Neural cell (in vitro differentiated cells): ENCODE results near the gene NAA15. TPM values are rescaled to one million over a fixed set of nuclear protein-coding genes. Genes with fewer than 3 reads are reported as not detected.

Experiments used
- H2AFZ ChIP-seq: fragments of 200-600, 300-800 bp; sonication (generic), shearing (Covaris generic); 2 replicates; pipeline ENCODE4 v1.6.0; 2014; ENCODE audit warnings: low read depth, mild to moderate bottlenecking, antibody characterized with exemption, low read length, moderate library complexity
- H3F3A ChIP-seq: fragments of 200-600 bp; shearing (Covaris generic); 2 replicates; pipeline ENCODE4 v1.6.1; 2016; ENCODE audit warnings: mild to moderate bottlenecking, moderate library complexity, mixed read lengths, antibody characterized with exemption, low read length; ENCODE audit not compliant: insufficient read depth, poor library complexity, severe bottlenecking
- H3K27ac ChIP-seq: fragments of 200-600, 300-800 bp; sonication (generic), shearing (Covaris generic); 2 replicates; pipeline ENCODE4 v1.5.1; 2014; ENCODE audit warnings: mild to moderate bottlenecking, low read length, moderate library complexity
- H3K27me3 ChIP-seq: fragments of 300-800, 200-600 bp; sonication (generic), shearing (Covaris generic); 2 replicates; pipeline ENCODE4 v1.6.0; 2014; ENCODE audit warnings: mild to moderate bottlenecking, low read depth, low read length, moderate library complexity; ENCODE audit not compliant: insufficient read depth
- H3K36me3 ChIP-seq: fragments of 300-800, 200-600 bp; sonication (generic), shearing (Covaris generic); 2 replicates; pipeline ENCODE4 v1.5.1; 2014; ENCODE audit warnings: mild to moderate bottlenecking, antibody characterized with exemption, low read length, moderate library complexity; ENCODE audit not compliant: insufficient read depth
- H3K4me2 ChIP-seq: fragments of 300-800, 200-600 bp; sonication (generic), shearing (Covaris generic); 2 replicates; pipeline ENCODE4 v1.6.0; 2014; ENCODE audit warnings: mild to moderate bottlenecking, low read length
- H3K4me3 ChIP-seq: fragments of 300-800, 200-600 bp; sonication (generic), shearing (Covaris generic); 2 replicates; pipeline ENCODE4 v1.5.1; 2014; ENCODE audit warnings: mild to moderate bottlenecking, low read length, moderate library complexity
- H3K79me2 ChIP-seq: fragments of 200-600 bp; shearing (Covaris generic); replicated peaks from 2 replicates; pipeline ENCODE4 v1.6.0; 2014; ENCODE audit warnings: mild to moderate bottlenecking, low read length, moderate library complexity; ENCODE audit not compliant: insufficient read depth
- H3K9ac ChIP-seq: fragments of 300-800, 200-600 bp; sonication (generic), shearing (Covaris generic); 2 replicates; pipeline ENCODE4 v1.6.1; 2016; ENCODE audit warnings: mild to moderate bottlenecking, low read length, mixed read lengths
- H3K9me2 ChIP-seq: fragments of 200-600 bp; shearing (Covaris generic); 2 replicates; pipeline ENCODE4 v1.6.1; 2016; ENCODE audit warnings: mild to moderate bottlenecking, low read length, mixed read lengths; ENCODE audit not compliant: insufficient read depth
- H3K9me3 ChIP-seq: fragments of 200-600, 300-800 bp; sonication (generic), shearing (Covaris generic); 2 replicates; pipeline ENCODE4 v1.6.1; 2016; ENCODE audit warnings: mild to moderate bottlenecking, mixed run types, low read length, moderate library complexity, mixed read lengths
- H4K20me1 ChIP-seq: fragments of 200-600 bp; shearing (Covaris generic); 2 replicates; pipeline ENCODE4 v1.6.1; 2016; ENCODE audit warnings: mild to moderate bottlenecking, mixed run types; ENCODE audit not compliant: insufficient read depth
- EP300 ChIP-seq: fragments of 450-650 bp; conservative IDR thresholded peaks from 2 replicates; pipeline ENCODE4 v1.6.1; 2014; ENCODE audit warnings: antibody characterized with exemption, mild to moderate bottlenecking, moderate library complexity; ENCODE audit not compliant: poor library complexity, severe bottlenecking
- EZH2 ChIP-seq: fragments of 200-600, 300-800 bp; shearing (Covaris generic), sonication (generic); IDR thresholded peaks from 2 replicates; pipeline ENCODE4 v1.6.1; 2014; ENCODE audit warnings: antibody characterized with exemption, low read length, borderline replicate concordance, mild to moderate bottlenecking; ENCODE audit not compliant: insufficient read depth, poor library complexity, severe bottlenecking
- MXI1 ChIP-seq: fragments of 450-650 bp; conservative IDR thresholded peaks from 2 replicates; pipeline ENCODE4 v1.6.1; 2014; ENCODE audit warnings: antibody characterized with exemption, mild to moderate bottlenecking; ENCODE audit not compliant: poor library complexity, severe bottlenecking
- POLR2AphosphoS5 ChIP-seq: IDR thresholded peaks from 2 replicates; pipeline ENCODE4 v1.6.1; 2012
- RAD21 ChIP-seq: fragments of 450-650 bp; conservative IDR thresholded peaks from 2 replicates; pipeline ENCODE4 v1.6.1; 2014; ENCODE audit warnings: antibody characterized with exemption, mild to moderate bottlenecking, moderate library complexity
- SMC3 ChIP-seq: fragments of 450-650 bp; conservative IDR thresholded peaks from 2 replicates; pipeline ENCODE4 v1.6.1; 2014; ENCODE audit warnings: antibody characterized with exemption, mild to moderate bottlenecking, moderate library complexity; ENCODE audit not compliant: poor library complexity
- TAF1 ChIP-seq: IDR thresholded peaks from 2 replicates; pipeline ENCODE4 v1.6.1; 2012; ENCODE audit warnings: low read depth
- polyA plus RNA-seq: library from polyadenylated mRNA; depleted of rRNA; stranded (reverse); fragments of >200 nt; gene quantifications from 2 replicates; pipeline ENCODE4 v1.2.3, GENCODE V29; 2014
- TF ChIP-seq, protein P1 (sequence below): fragments of 450-650 bp; IDR thresholded peaks from 2 replicates; pipeline ENCODE4 v1.5.1; 2014; ENCODE audit warnings: antibody characterized with exemption, mild to moderate bottlenecking, moderate library complexity; ENCODE audit not compliant: poor library complexity, severe bottlenecking
- TF ChIP-seq, protein P2 (sequence below): IDR thresholded peaks from 2 replicates; pipeline ENCODE4 v1.6.1; 2012; ENCODE audit warnings: borderline replicate concordance

The NAA15 gene
- polyA plus RNA-seq, 1 donor from 2014 or later, result 12.5 TPM

DNA sequence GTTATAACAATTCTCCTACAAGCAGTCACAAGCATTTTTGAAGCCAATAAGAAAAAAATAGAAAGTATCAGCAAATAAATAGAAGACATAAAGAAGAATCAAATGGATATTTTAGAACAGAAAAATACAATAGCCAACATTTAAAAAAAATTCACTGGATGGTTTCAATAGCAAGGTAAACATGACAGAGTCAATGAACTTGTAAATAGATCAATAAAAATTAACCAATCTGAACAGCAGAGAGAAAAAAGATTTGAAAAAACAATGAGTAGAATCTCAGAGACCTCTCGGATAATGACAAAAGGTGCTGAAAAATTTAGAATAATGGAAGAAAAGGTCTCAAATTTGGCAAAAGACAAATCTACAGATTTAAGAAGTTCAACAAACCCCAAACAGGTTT is 119.3 kb downstream of the NAA15 start:
- Histone ChIP-seq H3K27ac (no peak overlapping the region), H3K9me2 (no peaks in the 10 kb centered on the region), H3K9ac (no peak overlapping the region), H3K36me3 (peaks cover 3% of the 10 kb centered on the region), H4K20me1 (no peaks in the 10 kb centered on the region), H3K79me2 (no peaks in the 10 kb centered on the region), H3K4me2 (no peak overlapping the region), H3K4me3 (no peak overlapping the region), H3K9me3 (no peaks in the 10 kb centered on the region), H3F3A (no peaks in the 10 kb centered on the region), H2AFZ (no peak overlapping the region), H3K27me3 (no peaks in the 10 kb centered on the region)
- TF ChIP-seq POLR2AphosphoS5, result no peak
- TF ChIP-seq, protein P1, sequence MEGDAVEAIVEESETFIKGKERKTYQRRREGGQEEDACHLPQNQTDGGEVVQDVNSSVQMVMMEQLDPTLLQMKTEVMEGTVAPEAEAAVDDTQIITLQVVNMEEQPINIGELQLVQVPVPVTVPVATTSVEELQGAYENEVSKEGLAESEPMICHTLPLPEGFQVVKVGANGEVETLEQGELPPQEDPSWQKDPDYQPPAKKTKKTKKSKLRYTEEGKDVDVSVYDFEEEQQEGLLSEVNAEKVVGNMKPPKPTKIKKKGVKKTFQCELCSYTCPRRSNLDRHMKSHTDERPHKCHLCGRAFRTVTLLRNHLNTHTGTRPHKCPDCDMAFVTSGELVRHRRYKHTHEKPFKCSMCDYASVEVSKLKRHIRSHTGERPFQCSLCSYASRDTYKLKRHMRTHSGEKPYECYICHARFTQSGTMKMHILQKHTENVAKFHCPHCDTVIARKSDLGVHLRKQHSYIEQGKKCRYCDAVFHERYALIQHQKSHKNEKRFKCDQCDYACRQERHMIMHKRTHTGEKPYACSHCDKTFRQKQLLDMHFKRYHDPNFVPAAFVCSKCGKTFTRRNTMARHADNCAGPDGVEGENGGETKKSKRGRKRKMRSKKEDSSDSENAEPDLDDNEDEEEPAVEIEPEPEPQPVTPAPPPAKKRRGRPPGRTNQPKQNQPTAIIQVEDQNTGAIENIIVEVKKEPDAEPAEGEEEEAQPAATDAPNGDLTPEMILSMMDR, result no peak
- no peak for TF ChIP-seq TAF1
- TF ChIP-seq, protein P2, sequence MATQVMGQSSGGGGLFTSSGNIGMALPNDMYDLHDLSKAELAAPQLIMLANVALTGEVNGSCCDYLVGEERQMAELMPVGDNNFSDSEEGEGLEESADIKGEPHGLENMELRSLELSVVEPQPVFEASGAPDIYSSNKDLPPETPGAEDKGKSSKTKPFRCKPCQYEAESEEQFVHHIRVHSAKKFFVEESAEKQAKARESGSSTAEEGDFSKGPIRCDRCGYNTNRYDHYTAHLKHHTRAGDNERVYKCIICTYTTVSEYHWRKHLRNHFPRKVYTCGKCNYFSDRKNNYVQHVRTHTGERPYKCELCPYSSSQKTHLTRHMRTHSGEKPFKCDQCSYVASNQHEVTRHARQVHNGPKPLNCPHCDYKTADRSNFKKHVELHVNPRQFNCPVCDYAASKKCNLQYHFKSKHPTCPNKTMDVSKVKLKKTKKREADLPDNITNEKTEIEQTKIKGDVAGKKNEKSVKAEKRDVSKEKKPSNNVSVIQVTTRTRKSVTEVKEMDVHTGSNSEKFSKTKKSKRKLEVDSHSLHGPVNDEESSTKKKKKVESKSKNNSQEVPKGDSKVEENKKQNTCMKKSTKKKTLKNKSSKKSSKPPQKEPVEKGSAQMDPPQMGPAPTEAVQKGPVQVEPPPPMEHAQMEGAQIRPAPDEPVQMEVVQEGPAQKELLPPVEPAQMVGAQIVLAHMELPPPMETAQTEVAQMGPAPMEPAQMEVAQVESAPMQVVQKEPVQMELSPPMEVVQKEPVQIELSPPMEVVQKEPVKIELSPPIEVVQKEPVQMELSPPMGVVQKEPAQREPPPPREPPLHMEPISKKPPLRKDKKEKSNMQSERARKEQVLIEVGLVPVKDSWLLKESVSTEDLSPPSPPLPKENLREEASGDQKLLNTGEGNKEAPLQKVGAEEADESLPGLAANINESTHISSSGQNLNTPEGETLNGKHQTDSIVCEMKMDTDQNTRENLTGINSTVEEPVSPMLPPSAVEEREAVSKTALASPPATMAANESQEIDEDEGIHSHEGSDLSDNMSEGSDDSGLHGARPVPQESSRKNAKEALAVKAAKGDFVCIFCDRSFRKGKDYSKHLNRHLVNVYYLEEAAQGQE, result no peak
- no peak for TF ChIP-seq SMC3
- no peak for TF ChIP-seq MXI1
- TF ChIP-seq EZH2, result no peak
- no peak for TF ChIP-seq EP300
- no peak for TF ChIP-seq RAD21

DNA sequence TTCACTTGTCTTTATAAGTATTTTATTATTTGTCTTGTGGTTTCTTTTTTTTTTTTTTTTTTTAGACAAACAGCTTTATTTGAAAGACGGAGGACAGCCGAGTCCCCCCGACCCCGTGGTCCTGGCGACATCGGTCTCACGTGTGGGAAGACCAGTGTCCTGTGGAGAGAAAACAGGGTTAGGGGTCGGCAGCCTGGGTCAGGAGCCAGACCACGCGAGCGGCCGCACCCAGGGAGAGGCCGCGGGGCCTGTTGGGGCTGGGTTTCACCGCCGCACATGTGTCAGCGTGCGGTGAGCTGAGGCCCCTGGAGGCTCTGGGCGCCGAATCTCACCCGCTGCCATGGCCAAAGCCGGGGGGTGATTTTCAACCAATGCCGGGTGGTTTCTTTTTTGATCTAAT is 134.8 kb downstream of the NAA15 start:
- Histone ChIP-seq H3K27me3 (no peaks in the 10 kb centered on the region), H3K27ac (no peak overlapping the region), H3F3A (no peaks in the 10 kb centered on the region), H3K4me2 (no peak overlapping the region), H3K9me2 (no peaks in the 10 kb centered on the region), H3K9me3 (peaks cover 14% of the 10 kb centered on the region), H3K4me3 (no peak overlapping the region), H4K20me1 (no peaks in the 10 kb centered on the region), H3K36me3 (peaks cover 6% of the 10 kb centered on the region), H2AFZ (no peak overlapping the region), H3K79me2 (no peaks in the 10 kb centered on the region), H3K9ac (no peak overlapping the region)
- TF ChIP-seq EZH2 (no peak), EP300 (no peak), TAF1 (no peak), RAD21 (no peak), POLR2AphosphoS5 (no peak)

DNA sequence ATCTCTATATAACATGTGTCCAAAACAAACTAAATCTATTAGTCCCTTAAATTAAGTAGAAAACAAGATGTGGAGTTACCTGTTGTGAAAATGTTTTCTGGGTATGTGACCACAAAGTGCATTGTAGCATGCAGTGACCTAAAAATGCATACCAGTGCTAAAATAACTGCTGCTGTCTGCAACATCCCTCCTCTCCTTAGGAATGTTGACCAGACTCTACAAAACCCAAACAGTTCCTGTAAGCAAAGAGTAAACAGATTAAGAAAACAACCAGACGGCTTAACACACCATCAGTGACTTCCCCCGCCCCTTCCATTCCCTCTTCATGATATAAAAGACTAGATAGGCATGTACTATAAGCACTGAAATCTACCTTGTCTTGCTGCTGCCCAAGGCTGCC is 136.8 kb downstream of the NAA15 start:
- no peaks in the 10 kb centered on the region for H4K20me1 ChIP-seq
- H3K27ac ChIP-seq, result no peak overlapping the region
- no peaks in the 10 kb centered on the region for H3K9me2 ChIP-seq
- no peaks in the 10 kb centered on the region for H3K27me3 ChIP-seq
- no peak overlapping the region for H3K4me3 ChIP-seq
- no peak overlapping the region for H3K4me2 ChIP-seq
- H2AFZ ChIP-seq, result no peak overlapping the region
- no peaks in the 10 kb centered on the region for H3F3A ChIP-seq
- H3K9me3 ChIP-seq, result peaks cover 14% of the 10 kb centered on the region
- TF ChIP-seq, protein P1, result no peak
- TF ChIP-seq, protein P2, result no peak
- TF ChIP-seq EP300 (no peak), POLR2AphosphoS5 (no peak), SMC3 (no peak), TAF1 (no peak), MXI1 (no peak), EZH2 (no peak), RAD21 (no peak)
- H3K9ac ChIP-seq, result no peak overlapping the region
- H3K79me2 ChIP-seq, result no peaks in the 10 kb centered on the region
- H3K36me3 ChIP-seq, result peaks cover 6% of the 10 kb centered on the region
